ENCODE measurements around the gene KMT2C.
A peak's percentile ranks its signal among the peaks of the same experiment; 100 is the strongest.
"Not testable (repeated sequence)": the region's sequence is repeated elsewhere in the genome, so short reads cannot be mapped to it uniquely, and the experiment has no call there.

Gene KMT2C

GRCh38 chr7:152402384-152403250 is 33.2 kb downstream of the KMT2C start:
- peak; percentile 25 for DNase-seq (ENCODE audit: low spot score)

GRCh38 chr7:152399344-152399743 is 36.5 kb downstream of the KMT2C start:
- no peak for DNase-seq (ENCODE audit: low spot score)

- no peak for DNase-seq (ENCODE audit: low spot score)
These were observed 40.7 kb downstream of the KMT2C start for GRCh38 chr7:152395112-152395511.

GRCh38 chr7:152394214-152394613 is 41.6 kb downstream of the KMT2C start:
- not testable (repeated sequence) for DNase-seq (ENCODE audit: low spot score)

- no peak for DNase-seq (ENCODE audit: low spot score)
These were observed 43.5 kb downstream of the KMT2C start for GRCh38 chr7:152392254-152392653.

- not testable (repeated sequence) for DNase-seq (ENCODE audit: low spot score)
These were observed 49.6 kb downstream of the KMT2C start for GRCh38 chr7:152386136-152386764.

- not testable (repeated sequence) for DNase-seq (ENCODE audit: low spot score)
These were observed 51.3 kb downstream of the KMT2C start for GRCh38 chr7:152384235-152385200.

- no peak for DNase-seq (ENCODE audit: low spot score)
These were observed 52.2 kb downstream of the KMT2C start for GRCh38 chr7:152383341-152384234.

GRCh38 chr7:152382244-152382643 is 53.6 kb downstream of the KMT2C start:
- DNase-seq (ENCODE audit: low spot score) = no peak

- DNase-seq (ENCODE audit: low spot score) = not testable (repeated sequence)
These were observed 54.7 kb downstream of the KMT2C start for GRCh38 chr7:152380931-152381578.

- not testable (repeated sequence) for DNase-seq (ENCODE audit: low spot score)
These were observed 57.3 kb downstream of the KMT2C start for GRCh38 chr7:152378497-152378896.

- DNase-seq (ENCODE audit: low spot score) = not testable (repeated sequence)
These were observed 58.9 kb downstream of the KMT2C start for GRCh38 chr7:152376716-152377484.

- DNase-seq (ENCODE audit: low spot score) = no peak
These were observed 65.5 kb downstream of the KMT2C start for GRCh38 chr7:152370297-152370696.

GRCh38 chr7:152369518-152369917 is 66.3 kb downstream of the KMT2C start:
- DNase-seq (ENCODE audit: low spot score) = no peak

- DNase-seq (ENCODE audit: low spot score) = no peak
These were observed 68.6 kb downstream of the KMT2C start for GRCh38 chr7:152367170-152367569.

- no peak for DNase-seq (ENCODE audit: low spot score)
These were observed 69.1 kb downstream of the KMT2C start for GRCh38 chr7:152366662-152367061.

- DNase-seq (ENCODE audit: low spot score) = no peak
These were observed 69.7 kb downstream of the KMT2C start for GRCh38 chr7:152365982-152366603.

GRCh38 chr7:152363798-152364197 is 72.0 kb downstream of the KMT2C start:
- DNase-seq (ENCODE audit: low spot score) = no peak

Data from SW480 (cell line).